Measurements from ENCODE around the gene OXER1.

GRCh38 chr2:42762823-42763804 lies 821 bp downstream of the OXER1 start:
- TF ChIP-seq CTCF (IDR thresholded peaks at IDR 0.05; ENCODE audit: low read depth, low read length) (no peak), POLR2A (IDR thresholded peaks at IDR 0.05; ENCODE audit: extremely low read depth, insufficient read length) (no peak), MAX (IDR thresholded peaks at IDR 0.05; ENCODE audit: low read depth, low read length) (no peak), MYC (IDR thresholded peaks at IDR 0.05; ENCODE audit: low read depth, low read length) (no peak)

Measured in NB4 (cell line).